Renal pelvis (tissue), 4 donors: ENCODE results near the gene SRP9. TPM values are rescaled to one million over a fixed set of nuclear protein-coding genes. Genes with fewer than 3 reads are reported as not detected.
"Not testable (repeated sequence)": the region's sequence is repeated elsewhere in the genome, so short reads cannot be mapped to it uniquely, and the experiment has no call there.

Experiments used
- DNase-seq: peaks from one replicate; pipeline ENCODE4 v3.0.0-alpha.2; 2013
- polyA plus RNA-seq, 3 donors: library from polyadenylated mRNA; unstranded; fragments of 120-200 nt; gene quantifications; one replicate each; pipeline ENCODE4 v1.2.1, GENCODE V29; 2013; ENCODE audit not compliant: insufficient read length in 3 of 3

Gene SRP9
- polyA plus RNA-seq, 3 donors = 389 to 411 (median 389) TPM

GRCh38 chr1:225749706-225750105, 27.9 kb upstream of the SRP9 start:
- DNase-seq = no peak

GRCh38 chr1:225750420-225750819, 27.2 kb upstream of the SRP9 start:
- DNase-seq = no peak

GRCh38 chr1:225750875-225751824, 26.5 kb upstream of the SRP9 start:
- no peak for DNase-seq

GRCh38 chr1:225752245-225752644, 25.4 kb upstream of the SRP9 start:
- no peak for DNase-seq

- no peak for DNase-seq
Observed at GRCh38 chr1:225754940-225755641, 22.5 kb upstream of the SRP9 start.

- DNase-seq = no peak
Observed at GRCh38 chr1:225755671-225756319, 21.8 kb upstream of the SRP9 start.

GRCh38 chr1:225757927-225758656, 19.5 kb upstream of the SRP9 start:
- no peak for DNase-seq

- DNase-seq = not testable (repeated sequence)
Observed at GRCh38 chr1:225759972-225760371, 17.7 kb upstream of the SRP9 start.

- no peak for DNase-seq
Observed at GRCh38 chr1:225760531-225760930, 17.1 kb upstream of the SRP9 start.

GRCh38 chr1:225761395-225761794, 16.2 kb upstream of the SRP9 start:
- not testable (repeated sequence) for DNase-seq

- no peak for DNase-seq
Observed at GRCh38 chr1:225762002-225762441, 15.6 kb upstream of the SRP9 start.

GRCh38 chr1:225762444-225762843, 15.2 kb upstream of the SRP9 start:
- no peak for DNase-seq

GRCh38 chr1:225763716-225764548, 13.7 kb upstream of the SRP9 start:
- DNase-seq = no peak

GRCh38 chr1:225765982-225766674, 11.5 kb upstream of the SRP9 start:
- DNase-seq = no peak

- no peak for DNase-seq
Observed at GRCh38 chr1:225766967-225767633, 10.5 kb upstream of the SRP9 start.

- peak; percentile 51 for DNase-seq
Observed at GRCh38 chr1:225767634-225768540, 9.7 kb upstream of the SRP9 start.

- no peak for DNase-seq
Observed at GRCh38 chr1:225768662-225769426, 8.8 kb upstream of the SRP9 start.

- DNase-seq = no peak
Observed at GRCh38 chr1:225769687-225770086, 7.9 kb upstream of the SRP9 start.
